HepG2 (cell line): Measurements from ENCODE around the gene LPO. TPM values are rescaled to one million over a fixed set of nuclear protein-coding genes. Genes with fewer than 3 reads are reported as not detected.

ENCODE experiments used
- DMTF1 ChIP-seq: sonication (generic); formaldehyde crosslinking; IDR thresholded peaks from 2 replicates; pipeline ENCODE4 v1.4.0; 2020; ENCODE audit warnings: mild to moderate bottlenecking, missing genetic modification reagents
- ERF ChIP-seq: IDR thresholded peaks from 2 replicates; pipeline ENCODE4 v1.6.1; 2018; ENCODE audit warnings: missing biosample characterization, missing genetic modification reagents
- HBP1 ChIP-seq: IDR thresholded peaks from 2 replicates; pipeline ENCODE4 v1.6.1; 2016; ENCODE audit warnings: low read depth, control low read depth
- KDM5B ChIP-seq: sonication (generic); formaldehyde crosslinking; IDR thresholded peaks from 2 replicates; pipeline ENCODE4 v1.4.0; 2020; ENCODE audit warnings: missing genetic modification reagents, mild to moderate bottlenecking, borderline replicate concordance
- NAIF1 ChIP-seq: sonication (generic); formaldehyde crosslinking; IDR thresholded peaks from 2 replicates; pipeline ENCODE4 v1.5.0; 2020; ENCODE audit warnings: mild to moderate bottlenecking, missing genetic modification reagents, borderline replicate concordance
- NR3C1 ChIP-seq: sonication (generic); formaldehyde crosslinking; IDR thresholded peaks from 2 replicates; pipeline ENCODE4 v1.4.0; 2020; ENCODE audit warnings: missing genetic modification reagents
- NRL ChIP-seq: sonication (generic); formaldehyde crosslinking; IDR thresholded peaks from 2 replicates; pipeline ENCODE4 v1.5.0; 2020; ENCODE audit warnings: missing genetic modification reagents, mild to moderate bottlenecking, moderate library complexity, borderline replicate concordance
- RBM39 ChIP-seq: fragments of 200-400 bp; formaldehyde crosslinking; IDR thresholded peaks from one replicate; pipeline ENCODE4 v1.6.1; 2018; ENCODE audit warnings: antibody characterized with exemption, mild to moderate bottlenecking, low read depth, low read length; ENCODE audit not compliant: poor library complexity, severe bottlenecking
- SAFB2 ChIP-seq: sonication (generic); formaldehyde crosslinking; IDR thresholded peaks from 2 replicates; pipeline ENCODE4 v1.5.1; 2020; ENCODE audit warnings: missing genetic modification reagents, low read depth, mild to moderate bottlenecking, borderline replicate concordance
- SMC3 ChIP-seq: IDR thresholded peaks from 2 replicates; pipeline ENCODE4 v1.6.1; 2011; ENCODE audit warnings: low read length, improper control_type of control experiment
- SNAPC2 ChIP-seq: sonication (generic); formaldehyde crosslinking; IDR thresholded peaks from 2 replicates; pipeline ENCODE4 v1.8.1; 2022; ENCODE audit warnings: mild to moderate bottlenecking, missing genetic modification reagents
- STAT6 ChIP-seq: sonication (generic); formaldehyde crosslinking; IDR thresholded peaks from 2 replicates; pipeline ENCODE4 v1.4.0; 2020; ENCODE audit warnings: missing genetic modification reagents, mild to moderate bottlenecking, borderline replicate concordance
- TCF12 ChIP-seq, 2 experiments: fragments of 450-650 bp in 1 of 2; sonication (generic) in 1 of 2; formaldehyde crosslinking in 1 of 2; IDR thresholded peaks; 2 replicates each; pipeline versions ENCODE4 v1.6.1 to v1.8.0; 2017 to 2022; ENCODE audit warnings: antibody characterized with exemption in 1 of 2, mild to moderate bottlenecking in 1 of 2, missing genetic modification reagents in 1 of 2, moderate library complexity in 1 of 2
- TCF7L2 ChIP-seq: IDR thresholded peaks from 2 replicates; pipeline ENCODE4 v1.6.1; 2011; ENCODE audit warnings: mild to moderate bottlenecking, low read depth, low read length, moderate library complexity
- TP53 ChIP-seq: sonication (generic); formaldehyde crosslinking; conservative IDR thresholded peaks from 2 replicates; pipeline ENCODE4 v1.4.0; 2020; ENCODE audit warnings: missing genetic modification reagents
- ZFY ChIP-seq: sonication (generic); formaldehyde crosslinking; IDR thresholded peaks from 2 replicates; pipeline ENCODE4 v1.4.0; 2020; ENCODE audit warnings: missing genetic modification reagents
- ZNF350 ChIP-seq: sonication (generic); formaldehyde crosslinking; IDR thresholded peaks from 2 replicates; pipeline ENCODE4 v1.4.0; 2020; ENCODE audit warnings: mild to moderate bottlenecking, low read depth, missing genetic modification reagents, borderline replicate concordance
- ZNF644 ChIP-seq: IDR thresholded peaks from 2 replicates; pipeline ENCODE4 v1.6.1; 2016; ENCODE audit warnings: low read depth
- ZNF740 ChIP-seq: sonication (generic); formaldehyde crosslinking; IDR thresholded peaks from 2 replicates; pipeline ENCODE4 v1.4.0; 2020; ENCODE audit warnings: missing genetic modification reagents
- ZNF772 ChIP-seq: sonication (generic); formaldehyde crosslinking; IDR thresholded peaks from 2 replicates; pipeline ENCODE4 v1.5.0; 2020; ENCODE audit warnings: mild to moderate bottlenecking, missing genetic modification reagents
- ZSCAN25 ChIP-seq: sonication (generic); formaldehyde crosslinking; IDR thresholded peaks from 2 replicates; pipeline ENCODE4 v1.8.0; 2022; ENCODE audit warnings: mild to moderate bottlenecking, missing genetic modification reagents
- ZSCAN9 ChIP-seq: IDR thresholded peaks from 2 replicates; pipeline ENCODE4 v1.6.1; 2016; ENCODE audit warnings: borderline replicate concordance
- polyA plus RNA-seq, 8 experiments: library from polyadenylated mRNA; depleted of rRNA in 3 of 8; stranded (reverse) in 7 of 8; unstranded in 1 of 8; fragments of >200 nt; fragmentation: Illumina TruSeq in 4 of 8; extraction: Trizol in 4 of 8; gene quantifications; 2 replicates each; pipeline versions ENCODE4 v1.2.1 to v1.2.3, GENCODE V29; 2011 to 2016; ENCODE audit warnings: low read depth in 4 of 8, missing spikeins in 1 of 8, mixed read lengths in 1 of 8; ENCODE audit not compliant: insufficient read depth in 1 of 8
- total RNA-seq, 5 experiments: library from RNA; depleted of rRNA; stranded (reverse); fragments of >200 nt; fragmentation: Illumina TruSeq; extraction: Trizol; gene quantifications; 2 replicates each; pipeline ENCODE4 v1.2.3, GENCODE V29; 2016; ENCODE audit warnings: low read depth in 1 of 5

The LPO gene
- total and polyA plus RNA-seq, 2 of the 13 experiments (the other 11 are each of a cell fraction or from before 2014, with no cell fraction given) = not detected

GRCh38 chr17:58219007-58219788, 19.2 kb upstream of the LPO start, which contains the start of gene MKS1 (continued):
- TF ChIP-seq HBP1 (CRISPR knock-in tag) (peak; percentile 70), RBM39 (no peak), ZNF350 (peak; percentile 94), ZNF644 (CRISPR knock-in tag) (peak; percentile 94), ZNF740 (CRISPR knock-in tag) (no peak), SMC3 (no peak), SAFB2 (CRISPR knock-in tag) (peak; percentile 68; the same call in 1 of the 2 replicates), KDM5B (peak; percentile 88), ZNF772 (CRISPR knock-in tag) (peak; percentile 67), ZSCAN25 (peak; percentile 80; the same call in 1 of the 2 replicates), NAIF1 (CRISPR knock-in tag) (peak; percentile 90), DMTF1 (CRISPR knock-in tag) (no peak), ZSCAN9 (CRISPR knock-in tag) (peak; percentile 77; the same call in 1 of the 2 replicates), NR3C1 (no peak), ERF (CRISPR knock-in tag) (peak; percentile 86), TCF7L2 (no peak), ZFY (CRISPR knock-in tag) (peak; percentile 78), TCF12 (IDR thresholded peaks at IDR 0.05) (no peak), TCF12 (CRISPR knock-in tag; IDR thresholded peaks at IDR 0.05) (0 out of 2 replicates have a peak, but pooled peaks have one; percentile 22), NRL (CRISPR knock-in tag) (peak; percentile 81), STAT6 (CRISPR knock-in tag) (no peak), SNAPC2 (CRISPR knock-in tag) (no peak; the same call in 1 of the 2 replicates), TP53 (CRISPR knock-in tag) (0 out of 2 replicates have a peak, but pooled peaks have one; percentile 28)
